Kasumi-1 (cell line): ENCODE results near the gene MMP23B.

Experiments used
- DNase-seq, 2 experiments: peaks; one replicate each; lab custom pipeline; 2025; lab: John Stamatoyannopoulos, UW

MMP23B gene

GRCh38 chr1:1620433-1621139 is 11.4 kb upstream of the MMP23B start:
- no peak for DNase-seq

- DNase-seq, result no peak
Observed at GRCh38 chr1:1621173-1622009, 10.6 kb upstream of the MMP23B start.

GRCh38 chr1:1622010-1622787 is 9.8 kb upstream of the MMP23B start:
- no peak for DNase-seq

- DNase-seq, result no peak
Observed at GRCh38 chr1:1622788-1623094, 9.2 kb upstream of the MMP23B start.

- no peak for DNase-seq
Observed at GRCh38 chr1:1623181-1623630, 8.8 kb upstream of the MMP23B start.

- no peak for DNase-seq
Observed at GRCh38 chr1:1623631-1624442, 8.1 kb upstream of the MMP23B start.

GRCh38 chr1:1624443-1625403 is 7.2 kb upstream of the MMP23B start:
- no peak for DNase-seq

GRCh38 chr1:1625404-1625775 is 6.6 kb upstream of the MMP23B start:
- no peak for DNase-seq

GRCh38 chr1:1625824-1626206 is 6.2 kb upstream of the MMP23B start:
- DNase-seq, result no peak

GRCh38 chr1:1626207-1627141 is 5.5 kb upstream of the MMP23B start:
- no peak for DNase-seq

GRCh38 chr1:1627261-1627828 is 4.6 kb upstream of the MMP23B start:
- DNase-seq, result no peak

GRCh38 chr1:1627829-1628753 is 3.9 kb upstream of the MMP23B start:
- DNase-seq, result no peak

- no peak for DNase-seq
Observed at GRCh38 chr1:1628754-1629429, 3.1 kb upstream of the MMP23B start.

GRCh38 chr1:1629430-1630190 is 2.4 kb upstream of the MMP23B start:
- DNase-seq, result no peak

GRCh38 chr1:1630191-1630964 is 1.6 kb upstream of the MMP23B start:
- DNase-seq, result no peak
